ENCODE data around the gene LMBR1. TPM values are rescaled to one million over a fixed set of nuclear protein-coding genes. Genes with fewer than 3 reads are reported as not detected.
A peak's percentile ranks its signal among the peaks of the same experiment; 100 is the strongest.

The LMBR1 gene
- total and polyA plus RNA-seq, 2 of the 4 experiments (the other 2 are of a cell fraction), result 11.9 to 19.9 TPM

GRCh38 chr7:156639426-156640256, 253.3 kb downstream of the LMBR1 start:
- Histone ChIP-seq H4K91ac (ENCODE audit: insufficient read depth, low read depth, low read length) (peak overlapping the region; percentile 52), H3K18ac (ENCODE audit: low read depth, low read length) (no peak overlapping the region), H4K8ac (ENCODE audit: low read depth in 2 of 2, low read length in 2 of 2) (peak overlapping the region; percentile 75 to 82), H3K4me3 (ENCODE audit: insufficient read depth, low read depth, low read length) (peak overlapping the region; percentile 85), H3K4me1 (ENCODE audit: control insufficient read depth, insufficient read depth, low read length) (peaks cover 2% of the 10 kb centered on the region; the same call in 1 of the 2 replicates), H3K27me3 (ENCODE audit: control insufficient read depth, insufficient read depth, low read length) (no peaks in the 10 kb centered on the region), H3K9ac (ENCODE audit: low read depth, low read length) (peak overlapping the region; percentile 31; the same call in 1 of the 2 replicates), H2AK5ac (ENCODE audit: low read depth, low read length) (peak overlapping the region; percentile 51; the same call in 1 of the 2 replicates), H4K5ac (ENCODE audit: low read depth, low read length) (peak overlapping the region; percentile 65), H3K23ac (ENCODE audit: low read depth, low read length) (peak overlapping the region; percentile 62), H2AK9ac (replicated peaks; ENCODE audit: low read depth, low read length, poor library complexity) (peak overlapping the region; percentile 94), H2AFZ (replicated peaks; ENCODE audit: low read length, poor library complexity) (peak overlapping the region; percentile 90), H4K20me1 (ENCODE audit: insufficient read depth, low read length) (no peaks in the 10 kb centered on the region), H3K14ac (replicated peaks; ENCODE audit: low read depth, low read length) (peak overlapping the region; percentile 82), H2BK20ac (ENCODE audit: low read depth, low read length) (no peak overlapping the region), H3K9me1 (ENCODE audit: insufficient read depth, low read length) (peaks cover 3% of the 10 kb centered on the region; the same call in 1 of the 2 replicates), H2BK5ac (ENCODE audit: low read depth, low read length, poor library complexity, severe bottlenecking) (peak overlapping the region; percentile 4), H3K79me1 (ENCODE audit: low read depth in 1 of 2, low read length in 2 of 2) (peaks cover 7 to 19% of the 10 kb centered on the region in 2 experiments), H3K4ac (ENCODE audit: low read depth, low read length) (peak overlapping the region; percentile 85), H3K4me2 (ENCODE audit: low read depth, low read length) (peak overlapping the region; percentile 84), H2BK120ac (ENCODE audit: low read depth, low read length) (no peak overlapping the region; the same call in 1 of the 2 replicates), H2BK15ac (ENCODE audit: low read depth, low read length) (no peak overlapping the region), H3K9me3 (ENCODE audit: control insufficient read depth, insufficient read depth, low read length) (no peaks in the 10 kb centered on the region), H3K27ac (ENCODE audit: insufficient read depth, low read length) (peak overlapping the region; percentile 3; the same call in 1 of the 2 replicates), H3K56ac (ENCODE audit: extremely low read depth, insufficient read depth, low read length) (no peak overlapping the region), H3K36me3 (ENCODE audit: control insufficient read depth, insufficient read depth, low read length) (no peaks in the 10 kb centered on the region)
- dilution Hi-C loops (cut with HindIII; ENCODE audit: low sequenced_read_pairs, unreplicated experiment), result no loop called here
- in situ Hi-C loops (cut with MboI; ENCODE audit: low sequenced_read_pairs), result loop anchor here (25.0 kb wide), 2 partner anchors 498 to 827 kb away; partner anchors contain the start of genes SHH and UBE3C
- ChIA-PET CTCF (no interaction called here), POLR2A (ENCODE audit: unreplicated experiment) (no interaction called here)
- no peak for DNase-seq
- ATAC-seq (ENCODE audit: low read depth), result peak; percentile 4
- intact Hi-C loops (cut with micrococcal nuclease), result loop anchor here (2.0 kb wide), 1 partner anchor 113 kb away; no protein-coding TSS in a partner anchor
- 76% methylated on average over 37 of the region's 52 CpGs; no CpG with 5 or more reads in 1 of the 2 experiments for WGBS, 2 experiments (ENCODE audit: extremely low coverage in 2 of 2, insufficient read length in 1 of 2)
- TF ChIP-seq NFE2L2 (IDR thresholded peaks at IDR 0.05; ENCODE audit: low read depth, low read length) (no peak), MAFK (IDR thresholded peaks at IDR 0.05; ENCODE audit: low read depth, low read length) (no peak), RAD21 (IDR thresholded peaks at IDR 0.05; ENCODE audit: low read length) (no peak), RCOR1 (IDR thresholded peaks at IDR 0.05; ENCODE audit: insufficient replicate concordance, low read length) (no peak), SMC3 (IDR thresholded peaks at IDR 0.05; ENCODE audit: low read depth, low read length) (no peak), BHLHE40 (IDR thresholded peaks at IDR 0.05; ENCODE audit: low read depth, low read length) (no peak), CEBPB (IDR thresholded peaks at IDR 0.05; ENCODE audit: low read depth, low read length) (no peak), MXI1 (IDR thresholded peaks at IDR 0.05; ENCODE audit: borderline replicate concordance, low read depth, low read length) (no peak), ELK1 (IDR thresholded peaks at IDR 0.05; ENCODE audit: borderline replicate concordance, low read depth, low read length) (no peak)
- BruUV-seq (replicated peaks), result no TSS peak

All from IMR-90 (cell line).